Activated T-cell treated with anti-CD3 and anti-CD28 coated beads, Interleukin-2, amount 50 U/mL, for 1 hour (primary cell): ENCODE data around the gene DCTN2.
"Not testable (repeated sequence)": the region's sequence is repeated elsewhere in the genome, so short reads cannot be mapped to it uniquely, and the experiment has no call there.

ENCODE experiments used
- DNase-seq: peaks from one replicate; pipeline ENCODE4 v3.0.0-alpha.2; 2020

The DCTN2 gene

DNA sequence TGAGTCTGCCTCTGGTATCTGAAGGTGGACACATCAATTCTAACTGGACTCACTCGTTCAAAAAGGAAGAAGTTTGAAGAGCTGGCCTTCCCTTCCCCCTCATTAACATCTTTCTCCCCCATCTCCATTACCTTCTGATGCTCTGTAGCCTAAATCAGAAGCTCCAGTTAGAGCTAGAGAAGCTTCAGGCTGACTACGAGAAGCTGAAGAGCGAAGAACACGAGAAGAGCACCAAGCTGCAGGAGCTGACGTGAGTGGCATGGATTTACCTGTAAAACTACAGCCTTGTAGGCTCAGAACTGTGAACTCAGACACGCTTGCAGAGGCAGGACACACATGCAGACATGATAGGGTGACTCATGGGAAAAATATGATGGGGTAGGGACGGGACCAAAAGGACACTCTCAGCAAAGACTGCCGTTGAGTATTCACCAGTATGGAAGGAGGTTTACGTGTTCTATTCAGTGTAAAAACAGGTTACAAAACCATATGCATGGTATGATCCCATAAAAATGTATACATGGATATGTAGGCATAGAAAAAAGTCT lies 29.7 kb upstream of the DCTN2 start:
- no peak for DNase-seq

DNA sequence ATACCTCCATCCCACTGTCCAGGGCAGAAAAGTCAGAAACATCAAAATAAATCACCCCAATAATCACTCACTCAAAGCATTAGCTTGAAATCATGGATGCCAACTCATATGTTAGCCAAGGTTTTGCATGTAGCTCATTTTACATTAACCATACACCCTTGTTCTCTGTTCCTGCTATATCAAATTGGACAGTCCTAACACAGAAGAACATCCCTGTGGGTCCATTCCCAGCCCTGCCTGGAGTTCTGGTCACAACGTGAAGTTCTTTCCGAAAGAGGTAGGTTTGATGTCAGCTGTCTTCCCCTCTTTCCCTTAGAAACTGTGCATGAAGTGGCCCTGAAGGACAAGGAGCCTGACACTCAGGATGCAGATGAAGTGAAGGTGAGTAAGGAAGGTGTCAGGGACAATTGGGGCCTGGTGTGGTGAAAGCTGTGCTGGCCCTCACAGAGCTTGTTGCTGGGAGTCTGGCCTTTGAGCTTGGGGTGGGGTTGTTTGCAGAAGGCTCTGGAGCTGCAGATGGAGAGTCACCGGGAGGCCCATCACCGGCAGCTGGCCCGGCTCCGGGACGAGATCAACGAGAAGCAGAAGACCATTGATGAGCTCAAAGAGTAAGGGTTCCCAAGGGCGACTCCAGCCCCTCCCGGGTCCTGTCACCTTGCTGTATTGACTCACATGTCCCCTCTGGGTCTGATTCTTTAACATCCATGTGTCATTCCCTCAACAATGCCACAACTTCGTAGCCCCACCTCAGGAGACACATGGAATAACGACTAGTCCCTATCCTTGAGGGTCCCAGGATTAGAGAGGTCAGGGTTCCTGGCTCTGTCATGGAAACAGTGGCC lies 29.0 kb upstream of the DCTN2 start:
- no peak for DNase-seq

DNA sequence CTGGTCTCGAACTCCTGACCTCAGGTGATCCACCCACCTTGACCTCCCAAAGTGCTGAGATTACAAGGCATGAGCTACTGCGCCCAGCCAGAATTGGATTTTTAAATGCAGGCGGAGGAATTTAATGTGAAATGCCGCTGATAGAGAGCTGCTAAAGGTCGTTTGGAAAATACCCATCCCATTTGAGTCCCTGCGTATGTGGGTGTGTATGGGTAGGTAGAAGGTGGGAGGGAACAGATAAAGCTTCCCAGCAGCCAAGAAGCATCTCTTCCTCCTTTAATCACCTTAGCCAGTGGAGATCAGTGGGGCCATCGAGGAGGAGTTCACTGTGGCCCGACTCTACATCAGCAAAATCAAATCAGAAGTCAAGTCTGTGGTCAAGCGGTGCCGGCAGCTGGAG lies 27.8 kb upstream of the DCTN2 start:
- DNase-seq = no peak

DNA sequence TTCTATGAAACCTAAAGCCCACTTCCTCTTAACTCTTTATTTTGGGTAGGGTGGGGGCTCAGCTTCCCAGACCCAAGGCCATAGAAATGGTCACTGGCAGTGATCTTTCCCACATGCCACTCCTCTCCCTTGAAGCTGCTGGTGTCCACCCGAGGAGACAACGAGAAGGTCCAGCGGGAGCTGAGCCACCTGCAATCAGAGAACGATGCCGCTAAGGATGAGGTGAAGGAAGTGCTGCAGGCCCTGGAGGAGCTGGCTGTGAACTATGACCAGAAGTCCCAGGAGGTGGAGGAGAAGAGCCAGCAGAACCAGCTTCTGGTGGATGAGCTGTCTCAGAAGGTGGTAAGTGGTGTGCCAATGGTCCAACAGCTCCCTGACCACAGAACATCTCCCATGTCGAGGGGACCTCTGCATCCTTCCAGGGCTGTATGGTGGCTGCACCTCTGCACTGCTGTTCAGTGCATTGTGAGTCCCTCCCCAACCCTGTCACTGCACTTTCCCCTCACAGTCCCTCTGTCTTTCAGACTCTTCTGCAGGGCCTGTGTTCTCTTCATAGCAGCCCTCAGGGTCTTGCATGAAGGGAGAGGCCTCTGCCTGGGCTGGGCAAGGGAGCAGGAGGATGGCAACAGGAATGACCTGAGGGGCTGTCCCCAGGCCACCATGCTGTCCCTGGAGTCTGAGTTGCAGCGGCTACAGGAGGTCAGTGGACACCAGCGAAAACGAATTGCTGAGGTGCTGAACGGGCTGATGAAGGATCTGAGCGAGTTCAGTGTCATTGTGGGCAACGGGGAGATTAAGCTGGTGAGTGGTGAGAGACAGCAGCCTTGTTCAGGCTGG lies 25.2 kb upstream of the DCTN2 start:
- no peak for DNase-seq

DNA sequence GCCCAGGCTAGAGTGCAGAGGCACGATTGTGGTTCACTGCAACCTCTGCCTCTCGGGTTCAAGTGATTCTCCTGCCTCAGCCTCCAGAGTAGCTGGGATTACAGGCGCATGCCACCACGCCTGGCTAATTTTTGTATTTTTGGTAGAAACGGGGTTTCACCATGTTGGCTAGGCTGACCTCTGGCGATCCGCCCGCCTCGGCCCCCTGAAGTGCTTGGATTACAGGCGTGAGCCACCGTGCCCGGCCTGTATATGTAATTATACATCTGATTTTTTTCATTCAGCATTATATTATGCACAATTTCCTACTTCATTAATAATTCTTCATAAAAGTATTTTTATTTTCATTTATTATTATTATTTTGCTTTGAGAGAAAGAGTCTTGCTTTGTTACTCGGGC lies 23.4 kb upstream of the DCTN2 start:
- not testable (repeated sequence) for DNase-seq

DNA sequence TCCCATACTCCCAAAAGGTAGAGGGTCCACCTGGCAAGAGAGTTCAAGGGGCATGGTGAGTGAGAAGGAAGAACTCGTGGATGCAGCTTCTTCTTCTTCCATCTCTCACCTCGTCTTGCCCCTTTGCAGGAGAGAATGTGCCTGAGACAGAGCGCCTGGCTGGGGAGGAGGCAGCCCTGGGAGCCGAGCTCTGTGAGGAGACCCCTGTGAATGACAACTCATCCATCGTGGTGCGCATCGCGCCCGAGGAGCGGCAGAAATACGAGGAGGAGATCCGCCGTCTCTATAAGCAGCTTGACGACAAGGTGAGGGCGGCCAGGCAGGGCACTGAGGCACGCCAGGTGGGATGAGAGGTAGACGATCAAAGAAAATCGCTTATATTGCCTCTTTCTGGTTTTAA lies 22.9 kb upstream of the DCTN2 start:
- DNase-seq = no peak

DNA sequence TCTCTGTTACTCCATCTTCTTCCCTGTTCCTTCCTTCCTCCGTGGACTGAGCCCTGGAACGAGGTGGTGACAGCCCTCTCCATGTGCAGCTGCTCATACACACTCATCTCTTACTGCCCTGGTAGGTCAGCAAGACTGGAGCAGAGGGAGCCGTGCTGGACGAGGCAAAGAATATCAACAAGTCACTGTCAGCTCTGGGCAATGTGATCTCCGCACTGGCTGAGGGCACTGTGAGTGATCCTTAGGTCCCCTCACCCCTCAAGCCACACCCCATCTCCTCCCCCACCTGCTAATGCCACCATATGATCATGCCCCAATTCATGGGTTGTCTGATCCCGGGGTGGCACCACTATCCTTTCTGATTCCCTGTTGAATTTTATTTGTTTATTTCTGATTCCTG lies 21.8 kb upstream of the DCTN2 start:
- no peak for DNase-seq

DNA sequence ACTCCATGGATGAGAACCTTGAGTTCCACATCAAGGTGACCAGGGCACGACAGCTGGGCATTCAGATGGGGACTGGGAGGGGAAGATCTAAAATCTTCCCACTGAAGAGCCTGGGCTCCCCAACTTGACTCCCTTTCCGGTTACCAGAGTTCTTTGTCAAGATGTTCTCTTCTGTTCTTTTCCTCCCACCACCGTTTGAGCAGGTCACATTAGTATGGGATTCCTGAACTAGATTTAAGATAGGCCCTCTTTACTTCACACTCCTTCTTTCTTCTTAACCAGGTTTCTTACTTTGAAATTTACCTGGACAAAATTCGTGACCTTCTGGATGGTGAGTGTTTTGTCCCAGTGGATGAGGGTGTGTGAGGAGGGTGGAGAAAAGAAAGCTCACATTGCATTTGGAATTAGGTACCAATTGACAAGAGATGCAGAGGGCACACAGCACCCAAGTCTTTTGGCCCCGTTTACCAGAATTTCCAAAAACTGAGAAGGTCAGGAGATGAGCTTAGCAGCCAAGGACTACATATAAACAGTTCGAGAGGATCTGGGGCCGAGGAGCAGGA lies 17.3 kb upstream of the DCTN2 start:
- no peak for DNase-seq

DNA sequence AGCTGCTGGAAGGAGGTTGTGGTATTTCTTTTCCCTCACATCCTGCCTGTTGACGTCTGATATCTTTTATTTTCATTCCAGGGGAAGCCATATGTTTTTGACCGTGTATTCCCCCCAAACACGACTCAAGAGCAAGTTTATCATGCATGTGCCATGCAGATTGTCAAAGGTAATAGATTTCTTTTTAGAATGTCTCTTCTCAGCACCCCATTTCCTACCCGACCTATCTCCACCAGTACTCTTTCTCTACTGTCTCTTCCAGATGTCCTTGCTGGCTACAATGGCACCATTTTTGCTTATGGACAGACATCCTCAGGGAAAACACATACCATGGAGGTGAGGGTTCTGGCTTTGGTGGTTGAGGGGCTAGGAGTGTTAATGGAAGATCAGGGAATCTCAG lies 16.4 kb upstream of the DCTN2 start:
- DNase-seq = no peak

DNA sequence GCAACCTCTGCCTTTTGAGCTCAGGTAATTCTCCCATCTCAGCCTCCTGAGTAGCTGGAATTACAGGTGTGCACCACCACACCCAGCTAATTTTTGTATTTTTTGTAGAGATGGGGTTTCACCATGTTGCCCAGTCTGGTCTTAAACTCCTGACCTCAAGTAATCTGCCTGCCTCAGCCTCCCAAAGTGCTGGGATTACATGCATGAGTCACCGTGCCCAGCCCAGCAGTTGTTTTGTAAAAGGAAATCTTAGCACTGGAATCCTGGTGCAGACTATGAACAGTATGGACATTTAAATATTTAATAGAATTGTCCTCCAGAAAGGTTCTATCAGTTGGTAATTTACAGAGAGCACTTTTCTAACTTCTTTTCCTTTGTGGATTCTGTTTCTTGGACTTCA lies 14.1 kb upstream of the DCTN2 start:
- not testable (repeated sequence) for DNase-seq

DNA sequence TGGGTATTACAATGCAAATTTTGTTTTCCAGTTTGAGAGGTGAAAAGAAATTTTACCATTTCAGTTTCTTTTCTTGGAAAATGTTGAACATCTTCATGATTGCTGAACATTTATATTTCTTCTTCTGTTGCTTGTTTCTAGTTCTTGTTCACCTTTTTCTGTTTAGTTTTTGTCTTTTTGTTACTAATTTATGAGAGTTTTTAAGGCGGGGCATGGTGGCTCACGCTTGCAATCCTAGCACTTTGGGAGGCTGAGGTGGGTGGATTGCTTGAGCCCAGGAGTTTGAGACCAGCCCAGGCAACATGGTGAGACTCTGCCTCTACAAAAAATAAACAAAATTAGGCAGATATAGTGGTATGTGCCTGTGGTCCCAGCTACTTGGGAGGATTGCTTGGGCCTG lies 13.5 kb upstream of the DCTN2 start:
- DNase-seq = no peak

DNA sequence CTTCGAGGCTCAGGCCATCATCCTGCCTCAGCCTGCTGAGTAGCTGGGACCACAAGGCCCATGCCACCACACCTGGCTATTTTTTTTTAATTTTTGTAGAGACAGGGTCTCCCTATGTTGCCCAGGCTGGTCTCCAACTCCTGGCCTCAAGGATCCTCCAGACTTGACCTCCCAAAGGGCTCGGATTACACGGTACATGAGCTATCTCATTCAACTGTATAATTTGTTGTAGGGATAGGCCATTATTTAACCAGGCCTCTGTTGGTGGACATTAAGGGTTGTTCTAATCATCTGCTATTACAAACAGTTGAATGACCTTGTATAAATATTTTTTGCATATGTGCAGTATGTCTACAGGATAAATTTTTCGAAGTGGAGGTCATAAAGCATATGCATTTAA lies 11.9 kb upstream of the DCTN2 start:
- no peak for DNase-seq

DNA sequence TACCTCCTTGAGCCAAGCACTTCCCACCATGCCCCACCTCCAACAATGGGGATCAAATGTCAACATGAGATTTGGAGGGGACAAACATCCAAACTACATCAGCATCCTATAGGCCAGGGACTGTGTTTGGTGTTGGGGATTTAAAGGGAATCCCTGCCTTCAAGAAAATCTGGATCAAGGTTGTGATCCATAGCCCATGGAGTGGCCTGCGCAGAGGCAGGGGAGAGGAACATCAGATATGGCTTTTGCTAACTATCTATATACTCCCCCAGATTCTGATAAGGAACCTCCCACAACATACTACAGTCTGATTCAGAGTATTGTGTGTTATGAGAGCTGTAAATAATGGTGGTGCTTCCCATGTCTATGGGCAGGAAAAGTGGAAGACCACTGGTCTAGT lies 7.9 kb upstream of the DCTN2 start:
- no peak for DNase-seq

DNA sequence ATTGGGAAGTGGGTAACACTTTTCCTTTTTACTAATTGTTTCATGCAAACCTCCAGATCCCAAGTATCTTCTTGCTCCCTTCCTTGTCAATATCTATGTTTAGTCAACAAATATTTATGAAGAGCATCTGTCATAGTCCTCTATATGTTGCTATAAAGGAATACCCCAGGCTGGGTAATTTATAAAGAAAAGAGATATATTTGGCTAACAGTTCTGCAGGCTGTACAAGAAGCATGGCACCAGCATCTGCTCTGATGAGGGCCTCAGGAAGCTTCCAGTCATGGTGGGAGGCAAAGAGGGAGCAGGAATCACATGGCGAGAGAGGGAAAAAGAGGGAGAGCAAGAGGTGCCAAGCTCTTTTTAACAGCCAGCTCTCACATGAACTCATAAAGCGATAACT lies 7.5 kb upstream of the DCTN2 start:
- no peak for DNase-seq

DNA sequence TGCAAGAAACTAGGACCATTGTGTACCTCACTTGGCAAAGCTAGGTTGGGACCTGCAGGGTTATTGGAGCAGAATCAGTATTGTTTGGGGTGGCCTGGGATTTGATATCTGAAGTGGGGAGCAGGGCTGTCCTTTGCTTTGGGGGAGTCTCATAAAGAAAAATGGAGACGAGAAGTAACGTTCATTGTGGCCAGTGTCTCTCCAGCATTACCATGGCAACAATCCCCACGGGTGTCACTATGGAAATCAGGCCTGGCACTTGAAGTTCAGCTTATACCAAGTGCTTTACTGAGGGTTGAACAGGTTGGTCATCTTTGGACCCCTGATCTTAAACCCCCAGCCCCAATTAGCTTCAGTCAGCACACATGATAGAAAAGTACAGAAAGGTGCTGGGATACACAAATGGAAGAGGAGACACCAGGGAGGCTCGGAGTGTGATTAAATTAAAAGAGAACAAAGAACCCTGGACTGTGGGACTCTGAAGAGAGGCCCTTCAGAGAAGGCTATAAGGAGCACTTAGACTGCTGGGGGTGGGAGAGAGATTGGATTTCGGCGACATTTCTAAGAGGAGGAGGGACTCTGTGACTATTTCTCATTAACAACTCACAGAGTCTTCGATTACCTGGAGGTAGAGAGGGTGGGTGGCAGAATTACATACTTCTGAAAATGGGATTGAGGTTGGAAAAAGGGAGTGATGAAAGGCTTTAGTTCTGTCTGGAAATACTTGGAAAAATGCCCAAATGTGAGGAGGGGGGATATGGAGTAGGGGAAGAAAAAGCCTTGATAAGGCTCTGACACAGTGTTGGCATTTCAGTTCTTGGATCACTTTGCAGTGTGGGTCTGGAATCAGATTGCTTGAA lies 6.6 kb upstream of the DCTN2 start:
- DNase-seq = no peak

DNA sequence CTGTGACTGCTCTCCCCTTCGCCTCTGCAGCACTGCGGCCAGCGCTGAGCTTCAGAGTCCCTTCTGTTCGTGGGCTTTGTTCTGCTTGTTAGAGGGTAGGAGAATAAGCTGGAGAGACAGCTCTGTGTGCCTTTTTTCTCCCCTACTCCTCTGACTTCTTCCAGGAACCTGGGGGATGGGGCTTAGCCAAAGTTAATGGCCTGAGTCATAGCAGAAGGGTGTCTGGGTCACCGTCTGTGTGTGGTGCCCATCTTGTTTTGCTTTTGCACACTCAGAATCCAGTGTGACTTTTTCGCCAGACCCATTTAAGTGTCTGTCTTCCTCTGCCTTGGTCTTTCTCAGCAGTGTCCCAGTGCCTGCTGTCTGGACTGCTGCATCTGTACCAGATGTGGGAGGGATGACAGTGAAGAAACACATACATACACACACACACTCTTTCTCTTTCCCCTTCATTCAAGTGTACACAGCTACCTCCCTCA lies 5.9 kb upstream of the DCTN2 start:
- no peak for DNase-seq

DNA sequence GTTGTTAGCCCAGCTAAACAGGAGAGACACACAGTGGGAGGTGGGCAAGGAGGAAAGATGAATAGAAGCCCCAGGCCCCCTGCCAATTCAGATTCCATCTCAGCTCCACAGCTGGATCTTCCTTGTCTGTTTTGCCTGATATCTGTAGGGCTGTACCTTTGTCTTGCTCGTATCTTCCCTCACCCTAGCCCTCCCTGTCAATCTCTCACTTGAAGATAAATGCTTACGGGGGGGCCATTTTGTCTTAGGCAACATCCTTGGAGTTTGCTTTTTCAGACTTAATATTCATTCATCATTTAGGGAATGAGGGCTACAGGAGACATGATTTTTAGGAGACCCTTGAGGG lies 5.3 kb upstream of the DCTN2 start:
- DNase-seq = no peak

DNA sequence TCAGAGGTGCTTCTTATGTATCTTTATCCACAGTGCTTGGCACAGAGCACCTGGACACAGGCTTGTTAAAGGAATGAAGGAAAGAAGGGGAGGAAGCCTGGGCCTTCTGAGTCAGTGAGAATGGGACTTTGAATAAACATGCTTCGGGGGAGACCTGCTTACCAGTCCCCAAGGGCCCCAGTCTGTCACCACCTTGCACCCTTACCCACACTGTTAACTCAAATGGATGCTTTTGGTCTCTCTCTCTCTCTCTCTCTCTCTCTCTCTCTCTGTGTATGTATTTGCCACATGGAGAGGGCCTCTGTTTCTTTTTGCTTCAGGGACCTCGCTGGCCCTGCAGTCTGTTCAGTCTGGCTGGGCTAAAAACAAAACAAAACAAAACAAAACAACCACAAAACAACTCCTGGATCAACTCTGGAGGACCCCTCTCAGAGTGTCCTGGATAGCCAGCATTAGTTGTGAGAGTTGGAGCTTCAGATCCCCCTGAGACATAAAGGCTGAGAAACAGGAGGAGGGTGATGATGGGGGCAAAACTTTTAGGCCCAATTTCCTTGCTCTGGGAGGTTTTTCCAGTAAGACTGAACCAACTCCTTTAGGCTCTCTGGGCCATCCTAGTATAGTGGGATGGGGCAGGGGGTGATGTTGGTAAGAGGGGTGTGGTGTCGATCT lies 4.8 kb upstream of the DCTN2 start:
- DNase-seq = no peak

DNA sequence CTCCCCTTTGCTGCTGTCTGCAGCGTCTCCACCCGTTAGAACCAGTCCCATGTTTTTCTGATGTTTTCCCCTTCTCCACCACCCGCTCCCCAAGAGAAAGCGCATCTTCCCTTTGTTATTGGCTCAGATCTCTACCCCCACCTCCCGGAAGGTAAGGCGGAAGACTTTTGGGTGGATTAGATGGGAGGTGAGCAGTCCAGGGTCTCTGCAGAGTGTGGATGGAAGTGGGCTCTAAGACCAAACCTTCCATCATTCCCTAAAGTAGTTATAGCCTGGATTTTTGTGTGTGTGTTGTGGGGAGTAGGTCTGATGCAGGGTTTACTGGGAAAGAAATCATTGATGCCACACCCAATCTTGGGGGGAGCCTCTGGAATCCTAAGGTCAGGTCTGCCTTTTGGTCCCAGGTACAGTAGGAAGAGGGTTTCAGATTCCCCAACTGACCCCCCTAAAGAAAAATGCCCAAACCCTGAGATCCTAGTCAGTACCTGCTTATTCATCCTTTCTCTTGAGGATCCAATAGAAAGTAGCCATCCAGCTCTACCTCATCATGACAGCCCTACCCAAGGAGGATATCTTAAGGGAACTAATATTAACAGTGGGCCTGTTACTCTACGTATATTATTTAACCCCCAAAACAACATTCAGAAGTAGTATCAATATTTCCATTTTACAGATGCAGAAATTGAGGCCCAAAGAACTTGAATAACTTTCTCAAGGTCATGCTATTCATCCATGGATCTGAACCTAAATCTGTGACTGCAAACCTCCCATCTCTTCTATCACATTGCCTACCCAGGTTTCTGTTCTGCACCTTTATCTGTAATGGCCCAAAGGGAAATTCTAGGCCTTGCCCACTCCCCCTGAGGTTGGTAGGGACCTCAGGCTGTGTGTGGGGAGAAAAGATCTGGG lies 3.9 kb upstream of the DCTN2 start:
- DNase-seq = no peak

DNA sequence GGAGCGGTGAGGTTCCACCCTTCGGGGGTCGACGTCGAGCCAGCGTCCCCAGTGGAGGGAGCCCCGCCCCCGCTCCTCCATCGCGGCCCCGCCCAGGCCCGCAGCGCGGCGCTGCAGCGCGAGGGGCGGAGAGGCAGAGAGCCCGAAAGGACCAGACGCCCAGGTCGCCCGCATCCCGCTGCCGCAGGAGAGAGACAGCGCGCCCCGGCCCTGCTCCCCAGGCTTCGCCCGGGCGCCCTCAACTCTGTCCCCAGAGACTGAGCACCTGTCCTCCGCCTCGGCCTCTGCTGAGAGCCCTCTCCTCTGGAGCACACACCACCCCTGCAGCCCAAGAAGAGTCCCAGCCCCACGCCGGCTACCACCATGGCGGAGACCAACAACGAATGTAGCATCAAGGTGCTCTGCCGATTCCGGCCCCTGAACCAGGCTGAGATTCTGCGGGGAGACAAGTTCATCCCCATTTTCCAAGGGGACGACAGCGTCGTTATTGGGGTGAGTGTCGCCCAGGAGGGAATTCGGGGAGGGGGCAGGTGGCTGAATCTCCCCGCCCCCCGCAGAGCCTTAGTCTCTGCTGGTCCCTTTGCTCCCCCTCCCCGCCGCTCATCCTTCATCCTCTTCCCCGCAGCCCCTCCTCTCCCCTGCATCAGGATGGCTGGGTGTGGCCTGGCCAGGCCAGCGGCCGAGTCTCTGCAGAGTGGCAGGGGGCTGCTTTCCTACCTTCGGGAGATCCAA lies 3.1 kb upstream of the DCTN2 start, which contains the start of gene KIF5A:
KIF5A (plus strand) TSS at position 136 of the 732 bp plus-strand sequence; CDS start at position 364, 228 bp downstream.
- peak; percentile 70 for DNase-seq
